DMS153 treated with DMSO at 0.1 percent for 48 hours (cell line): ENCODE measurements around the gene ERICH6.

Source experiments
- DNase-seq: peaks from one replicate; lab custom pipeline; 2025; ENCODE audit not compliant: unreplicated experiment; lab: John Stamatoyannopoulos, UW

ERICH6 gene

GRCh38 chr3:150736903-150737832 lies 33.4 kb upstream of the ERICH6 start:
- no peak for DNase-seq

- DNase-seq, result no peak
These were observed 32.6 kb upstream of the ERICH6 start for GRCh38 chr3:150736316-150736719.

- DNase-seq, result no peak
These were observed 31.0 kb upstream of the ERICH6 start for GRCh38 chr3:150734795-150735119.

GRCh38 chr3:150733936-150734794 lies 30.4 kb upstream of the ERICH6 start:
- no peak for DNase-seq

- DNase-seq, result no peak
These were observed 29.7 kb upstream of the ERICH6 start for GRCh38 chr3:150733373-150733935.

GRCh38 chr3:150729682-150730360 lies 26.1 kb upstream of the ERICH6 start:
- DNase-seq, result no peak

- peak; percentile 8 for DNase-seq
These were observed 24.2 kb upstream of the ERICH6 start for GRCh38 chr3:150727653-150728502.

GRCh38 chr3:150725548-150725947 lies 21.8 kb upstream of the ERICH6 start:
- DNase-seq, result no peak

GRCh38 chr3:150723946-150724345 lies 20.2 kb upstream of the ERICH6 start:
- DNase-seq, result peak; percentile 6

- DNase-seq, result no peak
These were observed 18.5 kb upstream of the ERICH6 start for GRCh38 chr3:150722267-150722666.

GRCh38 chr3:150721285-150722130 lies 17.8 kb upstream of the ERICH6 start:
- peak; percentile 76 for DNase-seq

- DNase-seq, result no peak
These were observed 16.7 kb upstream of the ERICH6 start for GRCh38 chr3:150720444-150720843.

GRCh38 chr3:150710097-150710496 lies 6.4 kb upstream of the ERICH6 start:
- DNase-seq, result no peak

GRCh38 chr3:150703299-150703755 lies 393 bp downstream of the ERICH6 start:
- no peak for DNase-seq

GRCh38 chr3:150699068-150699639 lies 4.6 kb downstream of the ERICH6 start:
- DNase-seq, result no peak

GRCh38 chr3:150697646-150698045 lies 6.1 kb downstream of the ERICH6 start:
- no peak for DNase-seq

GRCh38 chr3:150691414-150692040 lies 12.2 kb downstream of the ERICH6 start:
- DNase-seq, result no peak

GRCh38 chr3:150687613-150688012 lies 16.1 kb downstream of the ERICH6 start:
- DNase-seq, result no peak
